Measurements from ENCODE around the gene CPED1.

DNA sequence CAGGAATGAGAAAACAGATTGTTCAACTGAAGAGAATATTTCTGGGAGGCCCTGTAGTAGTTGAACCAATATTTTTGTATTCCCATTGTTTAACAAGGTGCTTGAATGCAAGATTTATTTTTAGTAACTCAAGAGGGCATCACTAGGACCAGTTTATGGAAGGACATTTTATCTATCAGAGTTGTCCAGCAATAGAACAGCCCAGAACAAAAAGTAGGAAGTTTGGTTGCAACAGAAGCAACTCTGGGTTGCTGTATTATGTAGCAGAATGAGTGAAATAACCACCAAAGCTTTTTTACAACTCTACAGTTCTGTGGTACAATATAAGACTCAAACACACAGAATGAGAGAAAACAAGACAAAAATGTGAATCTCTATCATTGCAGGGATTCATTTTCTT is 34.7 kb downstream of the CPED1 start:
- TF ChIP-seq POLR2A (IDR thresholded peaks at IDR 0.05), result no peak
- no peak for TF ChIP-seq CTCF (IDR thresholded peaks at IDR 0.05)
- TF ChIP-seq EP300 (IDR thresholded peaks at IDR 0.05; ENCODE audit: low read depth), result no peak
- TF ChIP-seq POLR2AphosphoS5 (IDR thresholded peaks at IDR 0.05), result no peak

All from transverse colon (tissue), 4 donors.